Psoas muscle (tissue), 8 donors: ENCODE data around the gene SPON1. TPM values are rescaled to one million over a fixed set of nuclear protein-coding genes. Genes with fewer than 3 reads are reported as not detected.

Experiments
- ATAC-seq, 4 donors: fragments of 200-7000 bp; cut with Tn5 transposase; one replicate each; pipeline ENCODE4 v1.9.1; 2020; ENCODE audit warnings: moderate library complexity in 3 of 4, mild to moderate bottlenecking in 2 of 4
- DNase-seq, 2 donors: peaks; one replicate each; pipeline ENCODE4 v3.0.0-alpha.2; 2020
- H3K27ac ChIP-seq: fragments of 200-600 bp; one replicate; pipeline ENCODE4 v1.8.0; 2022
- H3K27me3 ChIP-seq, 3 donors: fragments of 200-600 bp in 1 of 3; one replicate each; pipeline versions ENCODE4 v1.6.1 to v1.8.0; 2013 to 2022; ENCODE audit warnings: low read length in 2 of 3, mild to moderate bottlenecking in 2 of 3, moderate library complexity in 1 of 3; ENCODE audit not compliant: insufficient read depth in 3 of 3
- H3K36me3 ChIP-seq, 2 donors: fragments of 200-600 bp in 1 of 2; one replicate each; pipeline versions ENCODE4 v1.6.1 to v1.8.0; 2013 to 2022; ENCODE audit warnings: low read depth in 1 of 2, mild to moderate bottlenecking in 1 of 2, moderate library complexity in 1 of 2; ENCODE audit not compliant: insufficient read depth in 1 of 2
- H3K4me1 ChIP-seq: fragments of 200-600 bp; one replicate; pipeline ENCODE4 v1.8.0; 2022
- H3K4me3 ChIP-seq: fragments of 200-600 bp; one replicate; pipeline ENCODE4 v1.8.0; 2022; ENCODE audit warnings: mild to moderate bottlenecking
- H3K9me3 ChIP-seq: fragments of 200-600 bp; one replicate; pipeline ENCODE4 v1.8.0; 2022
- WGBS, 3 donors: extraction: QIAGEN DNeasy Blood & Tissue Kit; methylation state at CpG; one replicate each; pipeline versions ENCODE4 v1.1.6 to v1.1.7; 2013; 5-methylcytosine and 5-hydroxymethylcytosine counted together
- intact Hi-C, 2 donors: fragments of 100-400 bp; cut with DNase I; formaldehyde crosslinking; loops; one replicate each; pipeline versions ENCODE4 v1.11.0 to v1.14.2; 2022
- polyA plus RNA-seq, 3 donors: library from polyadenylated mRNA; stranded (reverse); fragments of 200-250 nt; gene quantifications; one replicate each; pipeline ENCODE4 v1.2.3, GENCODE V29; 2013
- total RNA-seq, 4 donors: library from RNA; stranded (reverse); fragmentation: NEBNext Ultra II Directional in 2 of 4; extraction: Animal tissue kit (Norgen Biotek cat#: 25700) in 2 of 4; gene quantifications; one replicate each; pipeline versions ENCODE4 v1.2.1 to v1.2.4, GENCODE V29; 2021 to 2023
- TF ChIP-seq, protein P1 (sequence below): fragments of 200-600 bp; IDR thresholded peaks from one replicate; pipeline ENCODE4 v1.8.0; 2022; ENCODE audit warnings: antibody characterized with exemption
- donor health status: healthy with polysubstance abuse.
- donor health status: DM: no; HTN: no; CAD: no; lungs with moderate emphysema.
- donor health status: Bipolar disorder and iron deficiency.
- donor health status: healthy.
- donor health status: DM: yes; HTN: yes; CAD: no.
- donor health status: DM: no; HTN: no; CAD: no.
- donor health status: DM: no; HTN: no; CAD: no.
- donor health status: DM: yes; HTN: yes; CAD: no.

The SPON1 gene
- total and polyA plus RNA-seq, 7 donors = 0.24 to 1.6 (median 1.2) TPM

DNA sequence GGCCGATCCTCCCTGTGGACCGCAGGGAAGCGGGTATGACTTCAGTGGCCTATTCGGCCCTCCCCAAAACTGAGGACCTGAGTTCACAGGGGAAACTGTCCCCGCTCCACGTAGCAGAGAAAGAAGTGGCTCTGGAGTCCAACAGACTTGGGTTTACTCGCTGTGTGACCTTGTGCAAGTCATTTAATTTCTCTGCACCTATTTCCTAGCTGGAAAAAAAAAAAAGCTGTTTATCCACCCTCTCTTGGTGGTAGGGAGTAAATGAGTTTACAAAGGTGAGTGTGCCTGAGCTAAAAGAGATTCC is 2.2 kb downstream of the SPON1 start:
- Histone ChIP-seq H3K36me3 (no peaks in the 10 kb centered on the region), H3K27me3 (peaks cover 4 to 76% (median 15%) of the 10 kb centered on the region in 3 donors), H3K4me3 (peak overlapping the region; percentile 50), H3K4me1 (no peaks in the 10 kb centered on the region), H3K27ac (no peak overlapping the region), H3K9me3 (no peaks in the 10 kb centered on the region)
- TF ChIP-seq, protein P1, sequence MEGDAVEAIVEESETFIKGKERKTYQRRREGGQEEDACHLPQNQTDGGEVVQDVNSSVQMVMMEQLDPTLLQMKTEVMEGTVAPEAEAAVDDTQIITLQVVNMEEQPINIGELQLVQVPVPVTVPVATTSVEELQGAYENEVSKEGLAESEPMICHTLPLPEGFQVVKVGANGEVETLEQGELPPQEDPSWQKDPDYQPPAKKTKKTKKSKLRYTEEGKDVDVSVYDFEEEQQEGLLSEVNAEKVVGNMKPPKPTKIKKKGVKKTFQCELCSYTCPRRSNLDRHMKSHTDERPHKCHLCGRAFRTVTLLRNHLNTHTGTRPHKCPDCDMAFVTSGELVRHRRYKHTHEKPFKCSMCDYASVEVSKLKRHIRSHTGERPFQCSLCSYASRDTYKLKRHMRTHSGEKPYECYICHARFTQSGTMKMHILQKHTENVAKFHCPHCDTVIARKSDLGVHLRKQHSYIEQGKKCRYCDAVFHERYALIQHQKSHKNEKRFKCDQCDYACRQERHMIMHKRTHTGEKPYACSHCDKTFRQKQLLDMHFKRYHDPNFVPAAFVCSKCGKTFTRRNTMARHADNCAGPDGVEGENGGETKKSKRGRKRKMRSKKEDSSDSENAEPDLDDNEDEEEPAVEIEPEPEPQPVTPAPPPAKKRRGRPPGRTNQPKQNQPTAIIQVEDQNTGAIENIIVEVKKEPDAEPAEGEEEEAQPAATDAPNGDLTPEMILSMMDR = no peak
- DNase-seq = no peak
- ATAC-seq = no peak
- intact Hi-C loops = no loop called here
- WGBS, 3 donors = 42 to 48% (median 44%) methylated on average over 7 of the region's 7 CpGs

DNA sequence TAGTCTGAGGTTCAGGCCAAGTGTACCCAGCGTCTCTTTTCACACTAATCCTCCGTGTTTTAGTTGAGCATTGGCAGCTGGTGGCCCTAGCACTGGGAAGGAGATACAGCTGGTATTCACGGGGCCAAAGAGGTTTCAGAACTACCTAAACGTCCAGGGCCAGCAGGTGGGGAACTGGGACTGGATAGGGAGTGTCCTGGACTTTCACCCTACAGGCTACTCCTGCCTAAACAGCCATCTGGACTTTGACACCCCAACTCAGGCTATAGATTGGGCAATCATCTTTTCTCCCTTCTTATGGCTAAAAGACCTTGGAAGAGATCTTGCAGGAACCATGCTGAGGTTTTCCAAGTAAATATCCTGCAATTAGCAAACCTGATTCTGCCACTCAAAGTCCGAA is 2.8 kb downstream of the SPON1 start:
- no peaks in the 10 kb centered on the region for H3K36me3 ChIP-seq
- WGBS, 3 donors = 53 to 71% (median 56%) methylated on average over 5 of the region's 5 CpGs
- no peak for ATAC-seq
- TF ChIP-seq, protein P1 = no peak
- no peaks in the 10 kb centered on the region for H3K9me3 ChIP-seq
- H3K4me1 ChIP-seq = no peaks in the 10 kb centered on the region
- H3K4me3 ChIP-seq = no peak overlapping the region
- peaks cover 4 to 70% (median 15%) of the 10 kb centered on the region in 3 donors for H3K27me3 ChIP-seq
- DNase-seq = no peak
- no peak overlapping the region for H3K27ac ChIP-seq
- intact Hi-C loops = no loop called here

DNA sequence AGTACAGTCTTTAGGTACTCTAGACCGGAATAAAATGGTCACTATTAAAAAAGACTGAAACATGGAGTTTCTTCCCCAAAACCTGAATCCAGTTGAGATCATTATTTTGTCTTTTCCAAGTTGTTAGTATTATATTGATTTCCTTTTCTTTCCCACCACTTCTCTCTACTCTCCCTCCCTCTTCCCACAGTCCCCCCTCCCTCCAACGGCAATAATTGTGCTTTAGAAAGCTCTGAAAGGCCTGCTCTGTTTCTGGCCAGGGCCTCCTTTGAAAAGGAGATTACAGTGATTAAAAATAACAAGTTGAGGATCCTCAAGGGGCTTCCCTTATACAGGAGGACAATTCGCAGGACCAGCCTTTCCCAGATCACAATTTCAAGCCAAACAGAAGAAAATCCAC is 3.5 kb downstream of the SPON1 start:
- H3K4me1 ChIP-seq = no peaks in the 10 kb centered on the region
- H3K27ac ChIP-seq = no peak overlapping the region
- 78 to 89% (median 84%) methylated on average over 3 of the region's 3 CpGs for WGBS, 3 donors
- no peak for DNase-seq
- intact Hi-C loops = no loop called here
- TF ChIP-seq, protein P1 = no peak
- no peaks in the 10 kb centered on the region for H3K9me3 ChIP-seq
- H3K36me3 ChIP-seq = no peaks in the 10 kb centered on the region
- no peak for ATAC-seq
- H3K4me3 ChIP-seq = no peak overlapping the region
- H3K27me3 ChIP-seq = peaks cover 4 to 63% (median 15%) of the 10 kb centered on the region in 3 donors

DNA sequence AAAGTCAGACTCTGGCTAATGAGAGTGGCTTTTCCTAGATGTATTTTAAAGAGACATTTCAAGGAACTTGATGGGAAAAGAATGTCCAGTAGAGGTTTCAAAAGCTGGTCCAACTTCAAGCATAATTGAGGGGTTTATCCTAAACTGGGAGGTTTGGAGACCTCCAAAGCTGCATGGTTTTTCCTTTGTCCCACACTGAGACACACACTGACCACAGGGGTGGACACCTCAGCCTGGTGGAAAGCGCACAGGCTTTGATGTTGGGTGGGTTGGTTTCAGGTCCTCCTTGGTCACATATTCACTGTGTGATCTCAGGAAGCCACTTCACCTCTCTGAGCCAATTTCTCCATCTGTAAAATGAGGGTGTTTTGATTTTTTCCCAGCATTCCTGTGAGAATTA is 4.0 kb downstream of the SPON1 start:
- Histone ChIP-seq H3K4me3 (no peak overlapping the region), H3K27me3 (peaks cover 4 to 58% (median 15%) of the 10 kb centered on the region in 3 donors), H3K36me3 (no peaks in the 10 kb centered on the region), H3K27ac (no peak overlapping the region), H3K4me1 (no peaks in the 10 kb centered on the region), H3K9me3 (no peaks in the 10 kb centered on the region)
- intact Hi-C loops = no loop called here
- TF ChIP-seq, protein P1 = no peak
- ATAC-seq (no peak), DNase-seq (no peak)
- WGBS, 3 donors = 98 to 100% (median 100%) methylated on average over 1 of the region's 1 CpG

DNA sequence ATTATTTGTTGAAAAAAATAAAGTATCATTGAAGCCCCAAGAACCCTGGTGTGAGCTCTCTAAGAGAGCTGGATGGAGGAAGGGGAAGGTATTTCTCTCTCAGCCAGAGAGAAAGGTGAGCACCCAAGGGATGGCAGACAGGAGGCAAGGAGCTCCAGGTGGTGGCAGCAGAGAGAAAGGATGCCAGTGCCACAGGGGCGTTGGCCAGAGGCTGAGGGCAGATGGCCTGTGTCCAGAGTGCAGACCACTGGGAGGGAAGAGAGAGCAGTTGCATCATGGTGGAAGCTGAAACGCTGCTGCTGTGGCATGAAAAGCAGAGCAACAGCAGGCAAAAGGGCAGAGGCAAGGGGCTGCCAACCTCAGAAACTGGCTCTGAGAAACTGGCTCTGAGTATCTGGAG is 8.5 kb downstream of the SPON1 start:
- H3K36me3 ChIP-seq = no peaks in the 10 kb centered on the region
- H3K9me3 ChIP-seq = no peaks in the 10 kb centered on the region
- no peak overlapping the region for H3K4me3 ChIP-seq
- intact Hi-C loops = no loop called here
- ATAC-seq = no peak
- DNase-seq = no peak
- H3K27ac ChIP-seq = no peak overlapping the region
- WGBS, 3 donors = 25 to 49% (median 29%) methylated on average over 2 of the region's 2 CpGs
- H3K4me1 ChIP-seq = no peaks in the 10 kb centered on the region
- peaks cover 0 to 15% (median 0%) of the 10 kb centered on the region in 3 donors for H3K27me3 ChIP-seq
- TF ChIP-seq, protein P1 = no peak
